GM18505 (cell line): Measurements from ENCODE around the gene BMPER.

ENCODE experiments used
- ATAC-seq: cut with Tn5 transposase; IDR thresholded peaks from one replicate; pipeline ENCODE4 v1.9.1; 2021; ENCODE audit not compliant: unreplicated experiment
- POLR2A ChIP-seq: IDR thresholded peaks from 4 replicates; pipeline ENCODE4 v1.6.1; 2011; ENCODE audit warnings: borderline replicate concordance; ENCODE audit not compliant: insufficient read depth, insufficient read length; ENCODE audit errors: extremely low read depth

The BMPER gene

DNA sequence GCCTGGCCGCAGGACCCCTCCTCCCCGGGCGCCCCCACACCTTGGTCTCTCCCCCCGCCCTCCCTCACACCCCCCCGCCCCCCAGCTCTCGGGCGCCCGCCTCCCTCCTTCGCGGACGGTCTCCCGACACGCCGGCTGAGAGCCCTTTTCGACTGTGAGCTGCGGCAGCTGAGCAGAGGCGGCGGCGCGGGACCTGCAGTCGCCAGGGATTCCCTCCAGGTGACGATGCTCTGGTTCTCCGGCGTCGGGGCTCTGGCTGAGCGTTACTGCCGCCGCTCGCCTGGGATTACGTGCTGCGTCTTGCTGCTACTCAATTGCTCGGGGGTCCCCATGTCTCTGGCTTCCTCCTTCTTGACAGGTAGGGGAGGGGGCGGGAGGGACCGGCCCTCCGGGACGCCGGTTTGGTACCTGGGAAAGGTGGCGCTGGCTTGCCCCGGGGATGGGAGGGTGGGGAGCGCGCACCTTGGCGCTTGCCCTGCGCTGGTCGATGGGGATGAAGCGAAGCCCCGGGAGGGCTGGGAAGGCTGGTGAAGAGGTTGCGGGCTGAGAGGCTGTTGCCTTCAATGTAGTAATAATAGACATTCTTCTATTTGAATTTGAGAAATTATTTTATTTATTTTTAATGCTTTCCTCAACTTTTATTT lies at the start of gene BMPER:
BMPER (plus strand) TSS at position 151 of the 644 bp plus-strand sequence; CDS start at position 226, 75 bp downstream.
- no peak for ATAC-seq
- no peak for TF ChIP-seq POLR2A

DNA sequence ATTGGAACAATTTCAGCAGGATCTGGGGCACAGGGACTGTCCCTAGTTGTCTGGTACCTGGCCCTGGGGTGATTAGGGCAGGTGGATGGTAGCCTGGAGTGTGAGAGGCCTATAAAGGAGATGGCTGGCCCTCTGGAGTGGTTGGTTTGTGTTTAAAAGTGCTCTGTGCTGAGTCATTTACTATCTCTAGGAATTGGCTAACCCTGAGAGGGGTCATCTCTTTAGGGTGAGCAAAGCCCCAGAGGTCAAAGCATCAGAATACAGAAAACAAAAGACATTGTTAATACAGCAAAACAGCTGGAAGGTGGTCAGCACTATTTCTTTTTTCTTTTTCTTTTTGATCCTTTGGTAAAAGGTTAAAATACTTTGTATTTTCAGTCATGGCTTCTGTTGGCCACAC lies 43.4 kb upstream of the BMPER start:
- no peak for ATAC-seq

DNA sequence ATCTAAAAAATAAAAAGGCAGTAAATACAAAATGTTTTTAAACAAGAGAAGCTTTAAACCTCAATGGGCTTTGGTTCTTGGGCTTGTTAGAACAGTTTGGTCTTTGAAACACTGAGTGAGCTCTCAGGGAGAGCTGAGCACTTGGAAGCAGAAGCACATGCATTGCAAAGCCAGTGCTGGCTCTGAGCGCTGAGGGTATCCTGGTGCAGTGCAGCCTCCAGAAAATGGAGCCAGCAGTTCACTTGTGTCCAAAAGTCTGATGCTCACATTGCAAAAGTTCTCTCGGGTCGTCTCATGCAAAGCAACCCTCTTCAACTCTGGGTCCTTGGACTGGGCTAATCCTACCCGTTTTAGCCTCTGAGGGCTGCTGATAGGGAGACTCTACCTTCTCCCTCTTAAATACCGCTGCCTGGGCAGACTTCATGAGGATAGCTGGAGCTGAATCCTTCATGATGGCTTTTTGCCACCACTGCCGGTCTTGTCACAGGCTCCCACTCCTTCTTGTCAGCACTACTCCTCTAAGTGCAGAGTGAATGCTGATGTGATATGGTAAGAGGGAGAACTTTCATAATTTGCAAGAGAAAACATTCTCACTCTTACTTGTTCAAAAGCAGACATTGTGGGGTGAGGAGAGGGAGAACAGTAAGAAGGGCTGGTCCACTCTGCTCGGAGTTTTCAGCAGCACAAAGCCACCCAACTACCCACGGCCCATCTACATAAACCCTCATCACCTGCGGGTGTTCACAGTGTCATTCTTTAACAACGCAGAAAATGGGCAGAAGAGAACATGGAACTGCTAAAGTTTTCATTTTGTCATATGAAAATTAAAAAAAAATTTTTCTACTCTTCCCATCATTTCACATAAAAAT lies 42.2 kb upstream of the BMPER start:
- TF ChIP-seq POLR2A, result no peak
- no peak for ATAC-seq

More for the DNA sequence above, 43.4 kb upstream of the BMPER start:
- TF ChIP-seq POLR2A, result no peak

DNA sequence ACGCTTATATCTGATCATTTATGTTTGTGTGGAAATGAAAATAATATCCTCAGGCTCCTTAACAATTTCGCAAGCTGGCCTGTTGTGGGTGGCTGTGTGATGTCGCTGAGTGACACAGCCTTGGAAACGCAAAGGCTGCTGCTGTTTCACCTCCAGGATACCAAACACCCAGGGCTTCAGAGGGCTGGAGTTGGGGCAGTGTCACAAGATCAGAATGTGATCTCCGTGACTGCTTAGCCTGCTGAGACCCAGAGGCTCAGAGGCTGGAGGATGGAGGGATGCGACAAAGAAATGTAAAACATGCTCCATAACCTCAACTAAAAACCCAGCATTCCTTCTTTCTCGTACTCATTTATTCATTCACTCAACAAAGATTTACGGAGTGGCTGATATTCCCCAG lies 37.2 kb upstream of the BMPER start:
- ATAC-seq, result no peak
- TF ChIP-seq POLR2A, result no peak

DNA sequence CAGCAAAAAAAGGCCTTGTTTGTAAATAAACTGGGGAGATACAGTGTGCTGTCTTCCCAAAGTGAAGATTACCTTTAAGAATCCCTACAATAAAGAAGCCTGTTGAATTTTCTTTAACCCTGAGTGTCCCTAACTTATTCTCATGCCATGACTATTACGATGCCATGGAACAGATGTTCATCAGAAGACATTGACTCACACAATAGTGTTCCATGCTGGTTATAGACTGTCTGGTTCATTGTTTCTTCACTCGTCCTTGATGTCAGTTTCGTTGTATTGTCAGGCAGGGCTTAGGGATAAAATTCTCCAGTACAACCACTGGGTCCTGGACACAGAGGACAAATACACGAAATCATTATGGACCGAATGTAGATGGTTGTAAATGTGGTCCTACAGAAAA lies 36.2 kb upstream of the BMPER start:
- no peak for ATAC-seq
- TF ChIP-seq POLR2A, result no peak

DNA sequence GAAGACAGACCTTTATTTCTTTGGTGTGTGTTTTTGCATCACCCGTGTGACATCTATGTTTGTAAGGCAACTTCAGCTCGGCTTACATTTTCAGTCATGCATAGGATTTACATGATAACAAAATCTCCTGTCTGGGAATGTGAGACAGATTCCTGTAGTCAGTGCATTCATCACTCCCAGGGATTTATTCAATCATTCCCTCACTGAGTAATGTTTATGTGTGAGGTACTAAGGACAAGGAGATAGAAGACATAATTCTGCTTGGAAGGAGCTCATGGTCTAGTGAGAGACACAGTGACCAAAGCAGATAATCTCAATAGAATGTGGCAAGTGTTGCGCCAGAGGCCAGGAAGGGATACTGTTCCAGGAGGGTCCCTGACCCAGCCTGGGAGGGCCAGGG lies 35.2 kb upstream of the BMPER start:
- ATAC-seq, result no peak
- TF ChIP-seq POLR2A, result no peak

DNA sequence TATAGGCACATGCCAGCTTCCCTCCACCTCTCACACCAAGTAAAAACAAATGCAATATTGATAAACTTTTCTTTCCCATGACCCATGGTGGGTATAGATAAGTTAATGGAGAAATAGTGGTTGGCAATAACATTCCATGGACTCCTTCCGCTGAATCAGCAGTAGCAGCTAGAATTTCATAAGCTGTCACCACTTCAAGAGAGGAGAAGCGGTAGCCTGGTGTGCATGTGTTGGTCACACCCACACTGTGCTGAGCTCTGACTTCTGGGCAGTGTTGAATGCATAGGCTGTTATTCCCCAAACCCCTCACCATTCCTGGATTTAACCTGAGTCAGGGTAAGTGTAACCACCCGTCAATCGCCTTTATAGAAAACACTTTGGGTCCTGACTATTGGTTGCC lies 32.5 kb upstream of the BMPER start:
- ATAC-seq, result no peak
- no peak for TF ChIP-seq POLR2A

DNA sequence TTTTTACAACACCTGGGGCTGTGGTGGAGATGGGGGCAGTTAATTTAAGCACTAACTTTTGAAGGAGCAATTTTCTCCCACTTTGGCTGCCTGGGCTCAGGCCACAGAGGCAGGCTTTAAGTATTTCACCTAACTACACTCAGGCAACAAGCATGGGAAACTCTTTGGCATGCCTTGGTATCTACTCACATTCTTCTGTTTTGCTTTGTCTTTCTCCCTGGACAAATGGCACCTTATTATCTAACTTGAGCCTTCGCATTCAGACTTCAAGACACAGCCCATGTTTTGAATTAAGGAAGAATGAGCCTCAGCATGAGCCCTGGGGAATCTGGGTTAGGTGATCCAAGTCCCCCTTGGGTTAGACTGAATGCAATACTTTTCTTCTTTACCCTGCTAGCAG lies 31.8 kb upstream of the BMPER start:
- no peak for ATAC-seq
- TF ChIP-seq POLR2A, result no peak

DNA sequence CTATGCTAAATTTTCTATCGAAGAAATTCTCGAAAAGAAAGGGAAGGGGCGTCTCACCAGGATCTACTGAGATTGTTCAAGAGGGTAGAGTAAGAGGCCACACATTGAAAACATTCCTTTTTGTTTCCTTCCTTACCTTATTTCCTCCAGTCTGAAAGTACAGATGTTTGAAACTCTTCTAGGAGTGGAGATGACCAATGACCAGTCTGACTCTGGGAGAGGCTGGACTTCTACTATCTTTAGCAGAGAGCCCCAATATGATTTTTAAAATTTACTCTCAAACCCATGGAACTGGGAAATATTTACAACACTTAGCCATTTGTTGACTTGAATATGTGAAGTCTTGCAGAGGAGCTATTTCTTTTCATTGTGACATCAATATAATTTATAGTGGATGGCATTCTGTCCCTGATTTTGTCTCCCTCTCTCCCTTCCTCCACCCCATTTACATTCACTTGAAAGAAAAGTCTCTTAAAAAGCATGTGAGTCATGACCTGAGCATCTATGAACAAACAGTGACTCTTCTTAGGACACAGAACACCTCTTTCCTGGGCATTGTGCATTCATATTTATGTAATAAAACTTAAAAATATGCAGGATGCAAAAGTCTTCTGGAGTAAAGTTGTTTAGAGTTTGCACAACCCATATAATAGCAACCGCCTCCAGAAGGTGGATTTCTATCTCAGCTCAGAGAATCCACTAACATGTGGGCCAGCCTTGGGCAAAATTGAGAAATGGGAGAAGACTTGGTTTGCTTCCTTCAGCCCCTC lies 31.2 kb upstream of the BMPER start:
- ATAC-seq, result no peak
- no peak for TF ChIP-seq POLR2A

DNA sequence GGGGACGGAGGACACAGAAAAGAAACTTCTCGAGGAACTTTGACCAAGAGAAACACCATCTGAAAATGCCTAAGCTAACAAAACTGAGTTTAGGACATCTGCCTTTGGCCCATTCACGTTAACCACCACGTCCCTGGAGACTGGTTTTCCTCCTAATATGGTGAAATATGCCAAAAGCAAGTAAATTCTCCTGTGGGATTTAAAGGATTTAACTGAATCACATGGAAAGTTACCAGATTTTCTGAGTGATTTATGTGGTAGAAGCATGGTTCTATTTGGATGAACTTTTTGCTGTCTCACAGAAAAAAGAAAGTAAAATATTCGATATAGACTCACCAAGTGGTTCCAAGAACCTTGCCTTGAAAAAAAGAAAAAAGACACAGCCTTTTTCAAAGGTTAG lies 30.4 kb upstream of the BMPER start:
- no peak for TF ChIP-seq POLR2A
- ATAC-seq, result no peak

DNA sequence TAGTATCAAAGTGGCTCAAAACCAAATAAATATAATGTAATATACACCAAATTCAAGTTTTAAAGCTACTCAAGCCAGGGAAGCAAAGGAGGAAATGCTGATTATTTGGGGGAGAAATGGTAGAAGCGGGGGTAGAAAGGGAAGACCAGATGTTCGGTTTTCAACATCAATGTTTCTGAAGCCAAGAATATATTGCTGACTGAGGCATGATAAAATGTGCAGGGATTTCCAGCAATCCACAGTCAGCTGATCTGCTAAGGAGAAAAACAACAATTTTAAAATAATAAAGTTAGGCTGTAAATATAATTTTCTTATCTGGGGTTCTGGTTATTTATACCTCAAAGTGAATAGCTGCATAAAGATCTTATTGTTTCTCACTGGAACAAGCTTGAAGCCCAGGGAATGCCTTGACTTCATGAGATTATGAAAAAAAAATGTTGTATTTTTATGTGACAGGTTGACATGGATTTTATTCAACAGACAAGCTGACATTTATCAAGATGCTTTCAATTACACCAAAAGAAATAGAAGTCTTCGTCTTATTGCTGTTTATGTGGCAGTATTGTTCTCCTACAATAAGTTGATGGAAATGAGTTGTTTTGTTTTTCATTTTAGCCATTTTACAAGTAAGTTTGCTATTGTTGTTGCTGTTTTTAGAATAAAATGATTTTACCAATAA lies 28.6 kb upstream of the BMPER start:
- no peak for TF ChIP-seq POLR2A
- ATAC-seq, result no peak

DNA sequence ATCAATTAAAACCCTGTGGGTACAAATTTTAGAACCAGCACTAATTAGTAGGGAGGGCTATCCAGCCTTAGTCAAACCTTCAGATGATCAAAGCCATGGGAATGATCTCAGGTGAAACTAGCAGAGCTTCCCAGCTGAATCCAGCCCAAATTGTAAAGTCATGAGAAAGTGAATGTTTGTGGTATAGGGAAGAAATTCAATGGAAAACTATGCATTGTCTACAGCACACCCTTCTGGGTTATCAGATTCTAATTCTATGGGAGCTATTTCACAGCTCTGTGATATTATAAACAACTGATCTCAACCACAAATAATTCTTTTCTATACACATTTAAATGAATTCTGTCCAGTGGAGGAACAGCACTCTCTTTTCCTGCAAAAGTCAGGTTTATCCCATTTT lies 24.6 kb upstream of the BMPER start:
- ATAC-seq, result no peak
- TF ChIP-seq POLR2A, result no peak

DNA sequence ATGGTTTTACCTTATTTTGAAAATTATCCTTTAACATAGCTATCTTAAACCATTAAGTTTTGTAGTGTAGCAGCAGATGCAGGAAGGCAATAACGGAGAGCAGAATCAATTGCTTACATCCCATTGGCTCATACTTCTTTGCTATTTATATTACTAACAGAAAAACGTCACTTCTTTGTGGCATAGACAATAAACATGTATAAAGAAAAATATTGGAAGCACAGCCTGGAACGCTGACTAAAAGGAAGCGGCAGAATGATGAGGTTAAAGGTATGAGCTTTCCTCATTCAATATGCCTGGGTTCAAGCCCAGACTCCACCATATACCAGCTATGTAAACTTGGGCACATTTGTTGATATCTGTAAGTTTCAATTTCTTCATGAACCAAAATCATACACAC lies 24.0 kb upstream of the BMPER start:
- ATAC-seq, result no peak
- no peak for TF ChIP-seq POLR2A
